Keratinocyte (primary cell): ENCODE results near the gene LTBP3. TPM values are rescaled to one million over a fixed set of nuclear protein-coding genes. Genes with fewer than 3 reads are reported as not detected.
"Not testable (repeated sequence)": the region's sequence is repeated elsewhere in the genome, so short reads cannot be mapped to it uniquely, and the experiment has no call there.

Experiments
- DNase-seq: peaks from one replicate; pipeline ENCODE4 v3.0.0-alpha.2; 2011; ENCODE audit warnings: low read depth, missing footprints, low spot score
- FAIRE-seq: peaks from 2 replicates; lab custom pipeline; 2011; peaks lifted over from hg19 to GRCh38; lab: Jason Lieb, UNC
- H2AFZ ChIP-seq: 2 replicates; pipeline ENCODE4 v1.6.0; 2012; ENCODE audit warnings: low read length, control low read depth, inconsistent platforms; ENCODE audit not compliant: control insufficient read depth
- H3K27ac ChIP-seq: 2 replicates; pipeline ENCODE4 v1.5.1; 2011; ENCODE audit warnings: low read length; ENCODE audit not compliant: control insufficient read depth, insufficient read depth
- H3K27me3 ChIP-seq: 3 replicates; pipeline ENCODE4 v1.6.0; 2011; ENCODE audit warnings: low read length; ENCODE audit not compliant: control insufficient read depth, insufficient read depth; ENCODE audit errors: extremely low read depth
- H3K36me3 ChIP-seq, 2 experiments: 2 replicates in 1 of 2; 3 replicates in 1 of 2; pipeline ENCODE4 v1.5.1; 2011; ENCODE audit warnings: low read length in 2 of 2, mild to moderate bottlenecking in 1 of 2; ENCODE audit not compliant: control insufficient read depth in 2 of 2, insufficient read depth in 2 of 2; ENCODE audit errors: extremely low read depth in 1 of 2
- H3K4me1 ChIP-seq: 3 replicates; pipeline ENCODE4 v1.5.1; 2011; ENCODE audit warnings: low read length; ENCODE audit not compliant: control insufficient read depth, insufficient read depth; ENCODE audit errors: extremely low read depth
- H3K4me2 ChIP-seq: 3 replicates; pipeline ENCODE4 v1.6.0; 2011; ENCODE audit warnings: low read depth, low read length; ENCODE audit not compliant: control insufficient read depth, insufficient read depth; ENCODE audit errors: extremely low read depth
- H3K4me3 ChIP-seq, 3 experiments: fragments of 200-600 bp in 1 of 3; sonication (generic) in 1 of 3; 2 replicates in 2 of 3; 3 replicates in 1 of 3; pipeline ENCODE4 v1.5.1; 2011 to 2016; ENCODE audit warnings: low read length in 3 of 3, mild to moderate bottlenecking in 3 of 3, control low read depth in 2 of 3, inconsistent platforms in 1 of 3, low read depth in 1 of 3, mixed read lengths in 1 of 3, mixed run types in 1 of 3, moderate library complexity in 1 of 3; ENCODE audit not compliant: control insufficient read depth in 2 of 3, insufficient read depth in 2 of 3; ENCODE audit errors: extremely low read depth in 1 of 3
- H3K79me2 ChIP-seq: 2 replicates; pipeline ENCODE4 v1.6.0; 2012; ENCODE audit warnings: low read length; ENCODE audit not compliant: control insufficient read depth, insufficient read depth
- H3K9ac ChIP-seq: 3 replicates; pipeline ENCODE4 v1.6.0; 2011; ENCODE audit warnings: low read length; ENCODE audit not compliant: control insufficient read depth, insufficient read depth; ENCODE audit errors: extremely low read depth
- H3K9me1 ChIP-seq: 3 replicates; pipeline ENCODE4 v1.6.0; 2011; ENCODE audit warnings: low read length; ENCODE audit not compliant: control insufficient read depth, insufficient read depth; ENCODE audit errors: extremely low read depth
- H3K9me3 ChIP-seq: 2 replicates; pipeline ENCODE4 v1.5.1; 2012; ENCODE audit warnings: low read depth, low read length; ENCODE audit not compliant: control insufficient read depth
- H4K20me1 ChIP-seq: 3 replicates; pipeline ENCODE4 v1.6.0; 2011; ENCODE audit warnings: low read length; ENCODE audit not compliant: control insufficient read depth, insufficient read depth; ENCODE audit errors: extremely low read depth
- CTCF ChIP-seq, 3 experiments: IDR thresholded peaks in 1 of 3; conservative IDR thresholded peaks in 1 of 3; optimal IDR thresholded peaks in 1 of 3; 2 replicates in 2 of 3; 3 replicates in 1 of 3; pipeline versions ENCODE3 to v1.5.1; 2011; ENCODE audit warnings: low read length in 3 of 3, mild to moderate bottlenecking in 3 of 3, moderate library complexity in 2 of 3, control low read depth in 1 of 3, inconsistent platforms in 1 of 3; ENCODE audit not compliant: insufficient read depth in 2 of 3; ENCODE audit errors: extremely low read depth in 1 of 3
- EZH2 ChIP-seq: IDR thresholded peaks from one replicate; pipeline ENCODE4 v1.6.1; 2012; ENCODE audit warnings: inconsistent platforms, mild to moderate bottlenecking, low read length, moderate library complexity
- dilution Hi-C: fragments of 300-500 bp; cut with MboI; formaldehyde crosslinking; loops from one replicate; pipeline ENCODE4 v1.7.0; 2020; ENCODE audit warnings: low sequenced_read_pairs; ENCODE audit not compliant: extremely low pct_ligation_motif_present
- polyA plus RNA-seq, 5 experiments: library from polyadenylated mRNA; depleted of rRNA in 3 of 5; stranded (reverse) in 3 of 5; stranded (forward) in 1 of 5; unstranded in 1 of 5; fragments of >200 nt; gene quantifications; 1 replicate in 1 of 5; 2 replicates in 3 of 5; 3 replicates in 1 of 5; pipeline versions ENCODE4 v1.2.1 to v1.2.3, GENCODE V29; 2011 to 2012; ENCODE audit warnings: missing spikeins in 2 of 5, low read depth in 1 of 5, low replicate concordance in 1 of 5

The LTBP3 gene
- polyA plus RNA-seq, 1 donor (not counting 4 experiments of a cell fraction or from before 2014, with no cell fraction given), result 9.1 TPM

DNA sequence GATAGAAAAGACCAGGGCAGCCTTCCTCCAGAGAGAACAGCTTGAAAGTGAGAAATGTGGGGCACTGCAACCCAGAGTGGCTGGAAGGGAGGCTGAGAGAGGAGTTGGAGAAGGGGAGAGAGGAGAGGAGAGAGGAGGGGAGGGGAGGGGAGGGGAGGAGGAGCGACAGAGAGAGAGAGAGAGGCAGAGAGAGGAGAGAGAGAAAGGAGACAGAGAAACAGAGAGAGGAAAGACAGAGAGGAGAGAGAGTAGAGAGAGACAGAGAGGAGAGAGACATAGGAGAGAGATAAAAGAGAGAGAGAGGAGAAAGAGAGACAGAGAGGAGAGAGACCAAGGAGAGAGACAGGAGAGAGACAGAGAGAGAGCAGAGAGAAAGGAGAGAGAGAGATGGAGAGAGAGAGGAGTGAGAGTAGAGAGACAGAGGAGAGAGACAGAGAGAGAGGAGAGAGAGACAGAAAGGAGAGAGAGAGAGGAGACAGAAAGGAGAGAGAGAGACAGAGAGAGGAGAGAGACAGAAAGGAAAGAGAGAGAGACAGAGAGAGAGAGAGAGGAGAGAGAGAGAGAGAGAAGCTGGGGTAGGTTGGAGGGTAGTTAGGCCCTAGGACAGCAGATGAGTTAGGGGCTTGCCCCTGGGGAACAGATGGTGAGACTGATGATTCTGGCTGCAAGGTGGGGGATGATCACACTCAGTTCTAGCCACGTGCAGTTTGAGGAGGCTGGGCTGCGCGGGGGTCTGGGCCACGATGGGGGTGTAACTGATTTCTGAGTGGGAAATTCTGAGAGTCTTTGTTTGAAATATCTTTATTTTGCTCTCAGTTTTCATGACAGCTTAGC lies 41.8 kb downstream of the LTBP3 start:
- Histone ChIP-seq H3K9me3 (no peaks in the 10 kb centered on the region), H3K4me3 (no peak overlapping the region), H3K27me3 (no peaks in the 10 kb centered on the region), H3K9ac (no peak overlapping the region), H2AFZ (no peak overlapping the region), H4K20me1 (no peaks in the 10 kb centered on the region), H3K36me3 (no peaks in the 10 kb centered on the region), H3K27ac (no peak overlapping the region), H3K9me1 (no peaks in the 10 kb centered on the region), H3K4me2 (no peak overlapping the region), H3K79me2 (no peaks in the 10 kb centered on the region), H3K4me1 (no peaks in the 10 kb centered on the region)
- DNase-seq, result no peak
- dilution Hi-C loops, result no loop called here
- TF ChIP-seq EZH2 (no peak), CTCF (optimal IDR thresholded peaks at IDR 0.05 in 1 of 3, IDR thresholded peaks at IDR 0.05 in 1 of 3, conservative IDR thresholded peaks at IDR 0.05 in 1 of 3; ENCODE audit: extremely low read depth in 1 of 3, insufficient read depth in 2 of 3, low read length in 3 of 3) (no peak)
- no peak for FAIRE-seq

DNA sequence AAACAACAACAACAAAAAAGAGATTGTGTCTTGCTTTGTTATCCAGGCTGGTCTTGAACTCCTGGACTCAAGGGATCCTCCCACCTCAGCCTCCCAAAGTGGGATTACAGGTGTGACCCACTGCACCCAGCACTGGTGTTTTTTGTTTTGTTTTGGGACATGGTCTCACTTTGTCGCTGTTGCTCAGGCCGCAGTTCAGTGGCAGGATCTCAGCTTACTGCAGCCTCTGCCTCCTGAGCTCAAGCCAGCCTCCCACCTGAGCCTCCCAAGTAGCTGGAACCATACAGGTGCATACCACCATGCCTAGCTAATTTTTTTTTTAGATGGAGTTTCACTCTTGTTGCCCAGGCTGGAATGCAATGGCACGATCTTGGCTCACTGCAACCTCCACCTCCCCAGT lies 45.8 kb downstream of the LTBP3 start:
- dilution Hi-C loops, H3K4me3 ChIP-seq, H3K79me2 ChIP-seq, H3K4me2 ChIP-seq, FAIRE-seq, H3K36me3 ChIP-seq, H3K27ac ChIP-seq, H2AFZ ChIP-seq, H3K9me3 ChIP-seq, H3K9me1 ChIP-seq, H3K4me1 ChIP-seq, DNase-seq, H3K9ac ChIP-seq, H4K20me1 ChIP-seq, H3K27me3 ChIP-seq: not testable (repeated sequence)
